GM21717 (cell line): ENCODE results near the gene ZACN.
"Not testable (repeated sequence)": the region's sequence is repeated elsewhere in the genome, so short reads cannot be mapped to it uniquely, and the experiment has no call there.

Source experiments
- ATAC-seq: cut with Tn5 transposase; IDR thresholded peaks from one replicate; pipeline ENCODE4 v1.9.1; 2021; ENCODE audit warnings: mild to moderate bottlenecking, moderate library complexity; ENCODE audit not compliant: unreplicated experiment

The ZACN gene

DNA sequence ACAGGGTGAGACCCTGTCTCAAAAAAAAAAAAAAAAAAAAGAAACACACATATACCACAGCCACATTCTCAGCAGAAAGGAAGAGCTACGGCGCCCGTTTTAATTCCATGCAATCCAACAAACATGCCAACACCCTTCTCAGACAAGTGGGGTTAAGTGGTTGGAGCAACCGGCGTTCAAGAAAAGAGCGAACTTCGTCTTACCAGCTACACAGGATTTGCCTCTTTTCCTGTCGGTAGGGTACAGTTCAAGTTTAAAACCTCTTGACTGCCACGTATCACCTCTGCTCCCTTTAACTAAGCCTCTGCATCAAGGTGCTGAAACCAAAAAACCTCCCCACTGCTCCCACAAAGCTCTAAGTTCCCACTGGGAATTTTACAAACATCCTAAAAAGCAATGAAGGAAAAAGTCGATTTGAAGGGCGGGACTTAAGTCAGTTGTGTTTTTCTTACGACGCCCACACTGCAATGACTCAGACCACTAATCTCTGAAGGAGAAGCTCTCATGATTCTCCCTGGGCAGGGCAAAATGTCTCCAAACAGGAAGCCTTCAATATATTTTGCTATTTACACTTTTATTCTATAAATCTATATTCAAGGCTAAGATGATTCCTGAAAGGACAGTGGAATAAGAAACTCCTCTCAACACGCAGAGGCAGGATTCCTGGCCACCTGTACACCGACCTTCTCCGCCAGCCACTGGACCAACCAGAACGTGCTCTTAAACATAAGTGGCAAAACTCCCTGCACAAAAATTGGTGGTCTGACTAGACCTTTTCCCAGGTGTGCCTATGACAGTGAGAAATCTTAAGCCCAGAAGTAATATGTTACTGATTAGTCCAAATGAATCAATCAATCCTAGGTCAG lies 25.5 kb upstream of the ZACN start:
- no peak for ATAC-seq

DNA sequence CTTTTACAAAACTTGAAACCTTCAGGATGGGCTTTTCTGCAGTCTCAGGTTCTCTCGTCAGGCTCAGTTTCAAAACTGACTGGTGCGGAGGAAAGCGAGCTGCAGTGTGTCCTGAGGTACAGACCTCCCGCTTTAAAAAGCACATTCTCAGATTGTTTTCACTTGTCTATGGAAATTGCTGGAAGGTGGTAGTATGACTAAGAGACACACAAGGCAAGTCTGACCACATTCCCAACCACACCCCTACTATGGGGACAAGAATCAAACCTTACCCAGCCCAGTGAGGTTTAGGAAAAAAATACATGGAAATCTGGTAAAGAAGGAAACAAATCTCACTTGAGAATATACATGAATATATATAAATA lies 24.9 kb upstream of the ZACN start:
- ATAC-seq, result no peak

- no peak for ATAC-seq
Observed at GRCh38 chr17:76056882-76057281, 22.1 kb upstream of the ZACN start.

GRCh38 chr17:76058264-76058663 lies 20.7 kb upstream of the ZACN start:
- not testable (repeated sequence) for ATAC-seq

DNA sequence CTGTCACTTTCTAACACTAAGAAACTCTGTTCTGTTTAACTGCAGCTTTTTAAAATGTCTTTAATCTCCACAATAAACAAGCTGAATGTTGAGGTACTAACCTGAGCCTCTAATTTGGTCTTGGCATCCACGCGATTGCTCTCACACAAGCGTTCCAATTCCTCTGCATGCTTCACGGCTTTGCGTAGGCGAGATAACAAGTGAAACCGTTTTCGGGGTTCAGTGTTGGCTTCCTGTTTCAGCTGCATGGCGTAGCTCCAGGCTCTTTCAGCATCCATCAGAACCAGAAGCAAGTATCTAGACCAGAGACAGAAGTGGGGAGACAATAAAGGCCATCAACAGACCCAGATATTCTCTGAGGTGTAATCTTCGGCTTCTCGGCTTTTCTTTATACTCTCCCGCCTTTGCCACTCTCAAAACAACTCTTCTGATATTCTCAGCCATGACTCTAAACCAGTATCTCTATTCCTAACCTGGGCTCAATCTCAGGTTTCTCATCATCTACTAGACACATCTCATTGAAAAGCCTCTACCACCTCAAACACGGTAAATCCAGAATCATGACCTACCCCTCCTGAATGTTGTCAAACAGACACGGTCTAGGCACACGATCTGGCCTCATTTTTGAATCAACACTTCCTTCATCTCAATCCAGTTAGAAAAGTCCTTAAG lies 15.0 kb upstream of the ZACN start:
- ATAC-seq, result no peak

DNA sequence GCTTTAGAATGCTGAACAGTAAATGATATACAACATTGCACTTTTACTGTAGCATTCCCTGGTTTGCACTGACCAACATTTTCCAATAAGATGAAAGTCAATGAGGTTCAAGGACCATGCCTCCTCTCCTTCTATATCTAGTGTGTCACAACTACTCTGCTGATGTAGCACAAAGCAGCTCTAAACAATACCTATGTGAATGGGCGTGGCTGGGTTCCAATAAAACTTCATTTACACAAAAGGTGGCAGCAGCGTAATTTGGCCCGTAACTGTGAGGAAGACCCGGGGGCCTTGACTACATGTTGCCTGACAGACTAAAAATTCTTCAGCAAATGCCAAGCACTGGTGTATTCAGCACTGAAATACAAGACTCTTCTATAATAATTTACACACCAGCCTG lies 13.2 kb upstream of the ZACN start:
- ATAC-seq, result no peak

- no peak for ATAC-seq
Observed at GRCh38 chr17:76071531-76072147, 7.3 kb upstream of the ZACN start.

- ATAC-seq, result peak; percentile 83
Observed at GRCh38 chr17:76072148-76072858, 6.7 kb upstream of the ZACN start, which contains the start of gene SRP68. TSS of gene SRP68 (minus strand) at chr17:76072517. CDS start at chr17:76072491, 26 bp downstream.

- ATAC-seq, result no peak
Observed at GRCh38 chr17:76074390-76075363, 4.3 kb upstream of the ZACN start, which contains the start of gene GALR2. TSS of gene GALR2 (plus strand) at chr17:76074781. CDS start at chr17:76074884, 103 bp downstream.

- no peak for ATAC-seq
Observed at GRCh38 chr17:76075364-76076145, 3.4 kb upstream of the ZACN start.

DNA sequence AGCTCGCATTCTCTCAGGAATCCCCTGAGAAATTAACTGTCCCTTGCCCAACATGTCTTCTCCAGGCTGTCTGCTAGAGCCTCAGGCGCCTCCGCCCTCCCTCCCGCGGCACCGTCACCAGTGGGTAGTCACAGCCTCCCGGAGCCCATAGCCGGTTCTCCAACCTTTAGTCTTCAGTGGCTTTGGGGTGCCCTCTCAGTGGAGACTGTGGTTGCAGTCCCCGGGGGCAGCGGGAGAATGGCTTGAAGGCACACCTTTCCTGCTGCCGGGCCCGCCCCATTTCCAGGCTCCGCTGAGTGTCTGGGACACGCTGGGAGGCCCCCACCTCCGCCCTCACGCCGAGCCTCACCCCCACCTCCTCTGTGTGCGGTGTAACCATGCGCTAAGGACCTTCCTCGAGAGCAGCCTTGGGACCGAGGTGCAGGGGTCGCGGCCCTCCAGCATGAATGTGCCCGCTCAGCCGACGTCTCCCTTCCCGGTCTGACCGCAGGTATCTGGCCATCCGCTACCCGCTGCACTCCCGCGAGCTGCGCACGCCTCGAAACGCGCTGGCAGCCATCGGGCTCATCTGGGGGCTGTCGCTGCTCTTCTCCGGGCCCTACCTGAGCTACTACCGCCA lies 2.7 kb upstream of the ZACN start:
- no peak for ATAC-seq

- no peak for ATAC-seq
Observed at GRCh38 chr17:76076765-76077583, 2.0 kb upstream of the ZACN start.

DNA sequence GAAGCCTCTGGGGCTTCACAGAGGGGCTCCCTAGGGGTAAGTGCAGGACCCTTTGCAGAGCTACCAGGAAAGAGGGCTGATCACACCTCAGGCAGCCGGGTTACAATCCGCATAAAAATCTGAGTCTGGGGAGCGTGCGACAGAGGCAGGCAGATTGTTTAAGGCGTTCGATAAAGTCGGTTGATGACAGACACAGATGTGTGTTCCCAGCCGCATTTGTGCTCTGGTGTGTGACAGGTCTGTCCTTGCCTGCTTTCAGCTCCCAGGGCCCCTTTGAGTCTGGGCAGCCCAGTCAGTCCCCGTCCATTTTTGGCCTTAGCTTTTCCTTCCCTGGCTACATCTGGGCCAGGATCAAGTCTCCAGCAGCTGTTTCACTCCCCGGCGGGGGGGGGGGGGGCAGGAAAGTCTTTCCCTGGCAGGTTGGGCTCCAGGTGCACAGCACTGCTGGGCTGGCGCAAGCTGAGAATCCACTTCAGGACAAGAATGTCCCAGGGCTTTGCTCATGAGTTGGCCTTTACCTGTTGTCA lies 1.3 kb upstream of the ZACN start:
- ATAC-seq, result no peak

DNA sequence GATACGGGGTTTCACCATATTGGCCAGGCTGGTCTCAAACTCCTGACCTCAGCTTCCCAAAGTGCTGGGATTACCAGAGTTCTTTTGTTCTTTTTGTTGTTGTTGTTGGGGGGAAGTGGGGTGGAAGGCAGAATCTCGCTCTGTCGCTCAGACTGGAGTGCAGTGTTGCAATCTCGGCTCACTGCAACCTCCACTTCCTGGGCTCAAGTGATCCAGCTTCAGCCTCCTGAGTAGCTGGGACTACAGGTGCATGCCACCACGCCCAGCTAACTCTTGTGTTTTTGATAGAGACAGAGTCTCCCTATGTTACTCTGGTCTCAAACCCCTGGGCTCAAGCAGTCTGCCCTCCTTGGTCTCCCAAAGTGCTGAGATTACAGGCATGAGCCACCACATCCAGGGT lies 612 bp upstream of the ZACN start:
- ATAC-seq, result not testable (repeated sequence)

GRCh38 chr17:76079535-76079955 lies 563 bp downstream of the ZACN start:
- no peak for ATAC-seq

DNA sequence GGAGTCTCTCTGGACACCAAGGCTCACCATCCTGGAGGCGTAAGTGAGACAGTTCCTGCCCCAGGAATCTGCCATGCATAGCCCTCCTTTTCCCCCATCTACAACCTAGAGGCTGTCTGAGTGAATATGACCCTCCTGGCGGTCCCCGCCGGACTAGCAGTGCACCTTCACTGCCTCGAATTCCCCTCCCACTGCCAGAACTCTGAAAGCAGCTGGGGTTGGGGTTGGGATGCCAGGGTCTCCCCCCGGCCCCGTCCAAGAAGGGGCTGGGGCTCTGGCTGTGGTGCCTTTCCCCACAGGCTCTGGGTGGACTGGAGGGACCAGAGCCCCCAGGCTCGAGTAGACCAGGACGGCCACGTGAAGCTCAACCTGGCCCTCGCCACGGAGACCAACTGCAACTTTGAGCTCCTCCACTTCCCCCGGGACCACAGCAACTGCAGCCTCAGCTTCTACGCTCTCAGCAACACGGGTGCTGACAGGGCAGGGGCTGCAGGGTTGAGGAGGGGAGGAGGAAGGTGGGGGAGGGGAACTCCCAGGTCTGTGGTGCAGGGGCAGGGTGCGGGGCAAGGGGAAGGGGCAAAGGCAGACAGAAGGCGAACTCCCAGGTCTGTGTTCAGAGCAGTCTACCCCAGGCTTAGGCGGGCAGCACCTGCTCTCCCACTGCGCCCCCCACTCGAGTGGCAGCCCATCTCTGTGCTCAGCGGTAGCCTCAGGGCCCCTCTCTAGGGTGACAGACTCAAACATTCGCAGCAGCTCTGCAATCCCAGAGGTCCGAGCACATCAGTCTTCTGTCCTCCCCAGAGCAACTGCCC lies 1.2 kb downstream of the ZACN start:
- ATAC-seq, result no peak
